GM18519 (cell line): ENCODE data around the gene RASD2.

Experiments used
- ATAC-seq: cut with Tn5 transposase; IDR thresholded peaks from one replicate; pipeline ENCODE4 v1.9.1; 2021; ENCODE audit warnings: mild to moderate bottlenecking, moderate library complexity; ENCODE audit not compliant: unreplicated experiment, low FRiP score

RASD2 gene

GRCh38 chr22:35578836-35579575 is 38.4 kb downstream of the RASD2 start:
- ATAC-seq = no peak

DNA sequence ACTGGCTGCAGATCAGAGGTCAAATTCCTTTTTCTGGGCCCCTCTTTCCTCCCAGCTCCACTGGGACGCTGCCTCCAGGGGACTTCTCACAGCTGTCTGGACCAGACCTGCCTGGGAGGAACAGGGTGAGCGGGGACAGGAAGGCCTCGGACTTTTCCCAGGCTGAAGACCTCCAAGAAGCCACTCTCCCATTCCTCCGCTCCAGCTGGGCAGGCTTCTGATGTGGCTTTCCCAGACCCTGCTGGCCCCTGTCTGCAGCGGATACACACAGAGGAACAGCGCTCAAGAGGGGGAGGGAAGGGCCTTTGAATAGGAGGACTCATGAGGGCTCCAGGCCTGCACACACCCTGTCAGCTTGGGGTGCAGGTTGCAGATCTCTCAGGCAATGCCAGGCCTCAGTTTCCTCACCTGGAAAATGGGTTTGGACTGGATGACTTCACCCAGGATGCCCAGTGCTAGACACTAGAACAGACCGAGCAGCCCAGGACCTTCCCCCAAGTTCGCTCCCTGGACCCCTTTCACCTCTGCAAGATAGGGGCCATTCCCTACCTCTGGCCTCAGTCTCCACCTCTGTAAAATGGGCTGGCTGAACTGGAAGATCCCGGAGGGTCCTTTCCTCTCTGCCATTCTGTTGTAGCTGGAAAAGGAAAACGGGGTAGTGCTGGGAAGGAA is 39.9 kb downstream of the RASD2 start:
- ATAC-seq = no peak

GRCh38 chr22:35581023-35581413 is 40.4 kb downstream of the RASD2 start:
- no peak for ATAC-seq

- no peak for ATAC-seq
These were observed 41.7 kb downstream of the RASD2 start for GRCh38 chr22:35582218-35582860.

DNA sequence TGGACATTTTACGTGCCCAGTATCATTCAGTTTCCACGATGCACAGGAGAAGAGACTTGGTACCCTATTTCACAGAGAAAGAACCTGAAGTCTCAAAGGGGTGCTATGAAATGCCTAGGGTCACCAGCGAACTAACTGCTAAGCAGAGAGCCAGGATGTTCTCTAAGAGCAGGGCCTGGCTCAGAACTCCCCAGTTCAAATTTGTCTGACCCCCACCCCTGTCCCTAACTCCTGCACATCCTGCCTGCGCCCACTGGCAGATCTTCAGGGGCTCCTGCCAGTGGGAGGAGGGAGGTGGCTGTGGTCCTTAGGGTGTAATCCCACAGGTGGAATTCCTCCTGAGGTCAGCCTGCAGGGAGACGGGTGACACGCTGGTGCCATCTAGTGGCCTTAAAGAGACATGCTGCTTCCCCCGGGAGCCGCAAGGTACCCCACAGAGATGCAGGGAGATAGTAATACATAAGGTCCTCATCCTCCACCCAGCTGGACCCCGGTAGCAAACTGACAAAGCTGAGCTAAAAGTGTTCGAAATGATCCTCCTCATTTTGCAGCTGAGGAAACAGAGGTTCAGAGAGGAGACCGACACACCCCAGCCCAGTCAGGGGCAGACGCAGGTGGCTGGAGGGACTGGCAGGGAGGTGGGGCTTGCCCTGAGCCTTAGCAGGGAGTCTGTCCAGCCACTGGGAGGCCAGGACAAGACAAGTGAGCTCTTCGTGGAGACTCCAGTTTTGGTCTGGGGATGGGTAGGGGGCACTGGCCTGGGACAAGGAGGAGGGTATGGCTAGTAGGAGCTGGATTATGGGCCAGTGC is 42.4 kb downstream of the RASD2 start:
- ATAC-seq = no peak

- ATAC-seq = no peak
These were observed 46.1 kb downstream of the RASD2 start for GRCh38 chr22:35586771-35587170.

GRCh38 chr22:35587447-35587870 is 46.8 kb downstream of the RASD2 start:
- no peak for ATAC-seq

GRCh38 chr22:35587896-35588295 is 47.3 kb downstream of the RASD2 start:
- ATAC-seq = no peak

DNA sequence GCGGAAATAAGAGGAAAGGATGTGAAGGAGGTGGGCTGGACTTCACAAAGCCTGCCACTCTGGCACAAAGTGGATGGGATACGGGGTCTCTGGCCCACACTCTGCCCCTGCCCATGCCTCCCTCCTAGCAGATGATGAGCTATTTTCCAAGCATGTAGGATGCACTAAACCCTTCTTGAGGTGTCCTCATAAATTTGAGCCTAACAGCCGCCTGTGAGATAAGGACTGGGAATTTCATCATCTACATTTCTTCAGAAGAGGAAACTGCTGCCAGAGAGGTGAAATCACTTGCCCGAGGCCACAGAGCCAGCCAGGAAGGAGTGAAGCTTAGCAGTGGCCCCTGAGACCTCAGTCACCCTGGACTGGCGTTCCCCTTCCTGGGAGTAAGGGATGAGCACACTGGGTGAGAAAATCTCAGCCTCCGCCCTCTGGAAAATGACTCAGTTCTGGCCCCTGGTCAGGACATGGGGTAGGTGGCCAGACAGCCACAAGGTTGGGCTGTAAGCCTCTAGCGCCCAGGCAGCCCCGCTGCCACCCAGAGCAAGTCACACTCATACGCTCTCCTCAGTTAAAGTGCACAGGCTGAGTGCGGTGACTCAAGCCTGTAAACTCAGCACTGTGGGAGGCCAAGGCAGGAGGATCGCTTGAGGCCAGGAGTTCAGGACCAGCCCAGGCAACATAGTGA is 48.6 kb downstream of the RASD2 start:
- no peak for ATAC-seq

- ATAC-seq = no peak
These were observed 49.1 kb downstream of the RASD2 start for GRCh38 chr22:35589756-35590093.

GRCh38 chr22:35590634-35591295 is 50.1 kb downstream of the RASD2 start:
- no peak for ATAC-seq

DNA sequence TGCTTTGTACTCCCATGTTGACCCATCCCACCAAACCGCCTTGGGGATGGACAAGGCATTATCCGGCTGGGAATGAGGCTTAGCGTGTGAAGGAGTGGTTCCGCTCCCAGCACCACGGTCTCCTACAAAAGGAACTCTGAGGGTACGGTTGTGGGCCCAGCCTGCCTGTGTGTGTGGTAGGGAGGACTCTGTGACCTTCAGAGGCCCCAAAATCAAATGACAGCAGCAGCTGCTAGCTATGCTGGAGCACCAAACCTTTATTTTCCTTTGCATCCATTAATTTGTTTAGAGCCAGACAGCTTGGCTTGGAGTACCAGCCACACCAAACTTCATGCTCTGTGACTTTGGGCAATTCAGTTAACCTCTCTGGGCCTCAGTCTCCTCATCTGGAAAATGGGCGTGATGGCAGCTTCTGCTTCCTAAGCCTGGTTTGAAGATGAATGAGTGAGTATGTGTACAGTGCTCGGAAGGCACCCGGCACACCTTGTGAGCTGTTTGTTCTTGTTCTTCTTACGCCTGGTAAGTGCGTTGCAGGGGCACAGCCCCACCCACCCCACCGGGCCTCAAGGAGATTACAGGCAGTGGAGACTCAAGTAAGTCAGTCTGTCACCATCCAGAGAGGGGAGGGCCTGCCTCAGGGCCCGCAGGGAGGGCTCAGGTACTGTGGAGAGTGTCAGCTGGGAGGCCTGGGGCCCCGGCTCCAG is 51.2 kb downstream of the RASD2 start:
- ATAC-seq = no peak

GRCh38 chr22:35592418-35592967 is 51.9 kb downstream of the RASD2 start:
- no peak for ATAC-seq

DNA sequence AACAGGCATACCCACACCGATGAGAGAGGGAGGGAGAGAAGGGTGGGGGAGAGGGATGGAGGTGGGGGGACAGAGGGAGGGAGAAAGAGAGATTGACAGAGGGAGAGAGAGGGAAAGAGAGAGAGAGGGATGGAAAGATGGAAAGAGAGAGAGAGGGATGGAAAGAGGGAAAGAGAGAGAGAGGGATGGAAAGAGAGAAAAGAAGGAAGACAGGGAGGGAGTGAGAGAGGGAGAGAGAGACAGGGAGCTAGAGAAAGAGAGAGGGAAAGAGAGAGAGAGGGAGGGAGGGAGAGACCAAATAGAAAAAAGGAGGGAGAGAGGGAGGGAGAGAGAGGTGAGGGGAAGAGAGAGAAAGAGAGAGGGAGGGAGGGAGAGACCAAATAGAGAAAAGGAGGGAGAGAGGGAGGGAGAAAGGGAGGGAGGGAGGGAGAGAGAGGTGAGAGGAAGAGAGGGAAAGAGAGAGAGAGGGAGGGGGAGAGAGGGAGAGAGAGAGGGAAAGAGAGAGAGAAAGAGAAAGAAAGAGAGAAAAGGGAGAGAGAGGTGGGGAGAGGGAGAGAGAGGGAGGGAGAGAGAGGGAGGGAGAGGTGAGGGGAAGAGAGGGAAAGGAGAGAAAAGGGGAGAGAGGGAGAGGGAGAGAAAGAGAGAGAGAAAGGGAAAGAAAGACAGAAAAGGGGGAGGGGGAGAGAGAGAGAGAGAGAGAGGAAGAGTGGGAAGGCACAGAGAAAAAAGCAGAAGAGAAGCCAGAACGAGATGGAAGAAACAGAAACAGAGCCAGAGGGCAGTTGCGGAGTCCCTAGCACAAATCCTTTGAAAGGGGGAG is 52.6 kb downstream of the RASD2 start:
- ATAC-seq = no peak

GRCh38 chr22:35593891-35594470 is 53.4 kb downstream of the RASD2 start:
- no peak for ATAC-seq

GRCh38 chr22:35594686-35595085 is 54.1 kb downstream of the RASD2 start:
- ATAC-seq = no peak

- ATAC-seq = no peak
These were observed 56.2 kb downstream of the RASD2 start for GRCh38 chr22:35596821-35597220.
